HCT116 (cell line): ENCODE data around the gene CCL23. TPM values are rescaled to one million over a fixed set of nuclear protein-coding genes. Genes with fewer than 3 reads are reported as not detected.

ENCODE experiments used
- ATAC-seq: fragments of 200-7000 bp; cut with Tn5 transposase; 2 replicates; pipeline ENCODE4 v1.9.1; 2020; ENCODE audit warnings: mild to moderate bottlenecking, moderate library complexity
- BruUV-seq: library from RNA; stranded (reverse); fragments of 400-500 nt; replicated peaks from 2 replicates; lab custom pipeline; 2021; lab: Mats Ljungman, UMichigan
- CTCF ChIA-PET: fragments of 300-600 bp; sonication (Branson Sonifier 250); formaldehyde crosslinking; loops from one replicate; lab custom pipeline; 2021; ENCODE audit warnings: antibody characterized with exemption; lab: Charles Lee
- POLR2A ChIA-PET: fragments of 300-600, 350-600 bp; sonication (Branson Sonifier 250); formaldehyde crosslinking; loops from one replicate; lab custom pipeline; 2021; ENCODE audit warnings: antibody characterized with exemption; lab: Charles Lee
- RAD21 ChIA-PET, 2 experiments: fragments of 300-600 bp; sonication (Branson Sonifier 250); formaldehyde crosslinking; loops; one replicate each; lab custom pipeline; 2023; ENCODE audit warnings: low total read pairs in 2 of 2; ENCODE audit not compliant: uncharacterized antibody in 2 of 2, unreplicated experiment in 2 of 2, low non-redundant PET in 1 of 2; lab: Charles Lee
- DNase-seq: peaks from one replicate; pipeline ENCODE4 v3.0.0-alpha.2; 2010; ENCODE audit warnings: low read depth, low spot score
- H2AFZ ChIP-seq: fragments of 200-600 bp; shearing (Covaris generic), sonication (generic); 2 replicates; pipeline ENCODE4 v1.6.1; 2017; ENCODE audit warnings: low read depth, mixed run types, mixed read lengths, antibody characterized with exemption, low read length; ENCODE audit not compliant: poor library complexity, severe bottlenecking
- H3K27ac ChIP-seq: 2 replicates; pipeline ENCODE4 v1.5.1; 2012; ENCODE audit warnings: low read depth, low read length
- H3K27me3 ChIP-seq: fragments of 200-600 bp; sonication (generic); 2 replicates; pipeline ENCODE4 v1.6.1; 2016; ENCODE audit warnings: mixed run types, low read length, mixed read lengths; ENCODE audit not compliant: insufficient read depth
- H3K36me3 ChIP-seq, 2 experiments: fragments of 200-500 bp in 1 of 2; fragments of 200-600 bp in 1 of 2; sonication (Bioruptor generic) in 1 of 2; sonication (generic) in 1 of 2; 2 replicates each; pipeline versions ENCODE4 v1.5.1 to v1.6.1; 2014 to 2016; ENCODE audit warnings: low read length in 2 of 2, inconsistent platforms in 1 of 2, mixed read lengths in 1 of 2, mixed run types in 1 of 2; ENCODE audit not compliant: insufficient read depth in 2 of 2, control insufficient read depth in 1 of 2
- H3K4me1 ChIP-seq, 2 experiments: fragments of 200-600 bp in 1 of 2; sonication (generic) in 1 of 2; 2 replicates each; pipeline versions ENCODE4 v1.5.1 to v1.6.1; 2012 to 2017; ENCODE audit warnings: low read length in 2 of 2, inconsistent platforms in 1 of 2, mild to moderate bottlenecking in 1 of 2, mixed read lengths in 1 of 2, mixed run types in 1 of 2, moderate library complexity in 1 of 2; ENCODE audit not compliant: insufficient read depth in 2 of 2, control insufficient read depth in 1 of 2
- H3K4me2 ChIP-seq: fragments of 200-600 bp; sonication (generic); 2 replicates; pipeline ENCODE4 v1.6.1; 2017; ENCODE audit warnings: mixed run types, low read length, mixed read lengths
- H3K4me3 ChIP-seq, 2 experiments: fragments of 200-600 bp in 1 of 2; sonication (generic) in 1 of 2; replicated peaks in 1 of 2; 2 replicates each; pipeline ENCODE4 v1.5.1; 2011 to 2016; ENCODE audit warnings: low read length in 2 of 2, control low read depth in 1 of 2, low read depth in 1 of 2, mild to moderate bottlenecking in 1 of 2, mixed read lengths in 1 of 2, mixed run types in 1 of 2
- H3K79me2 ChIP-seq: fragments of 200-600 bp; sonication (generic); 2 replicates; pipeline ENCODE4 v1.6.1; 2017; ENCODE audit warnings: mild to moderate bottlenecking, mixed run types, low read length, moderate library complexity, mixed read lengths; ENCODE audit not compliant: insufficient read depth
- H3K9ac ChIP-seq: fragments of 200-600 bp; sonication (generic); 2 replicates; pipeline ENCODE4 v1.6.1; 2016; ENCODE audit warnings: low read length, mixed read lengths
- H3K9me2 ChIP-seq: fragments of 200-600 bp; sonication (generic), shearing (Covaris generic); 2 replicates; pipeline ENCODE4 v1.6.1; 2017; ENCODE audit warnings: mixed run types, mild to moderate bottlenecking, moderate library complexity; ENCODE audit not compliant: insufficient read depth
- H3K9me3 ChIP-seq, 2 experiments: fragments of 200-500 bp in 1 of 2; fragments of 200-600 bp in 1 of 2; sonication (Bioruptor generic) in 1 of 2; sonication (generic) in 1 of 2; 2 replicates each; pipeline ENCODE4 v1.6.1; 2014 to 2017; ENCODE audit warnings: low read length in 2 of 2, mixed read lengths in 2 of 2, inconsistent platforms in 1 of 2, low read depth in 1 of 2, mild to moderate bottlenecking in 1 of 2, mixed run types in 1 of 2, moderate library complexity in 1 of 2; ENCODE audit not compliant: control insufficient read depth in 1 of 2, insufficient read depth in 1 of 2
- H4K20me1 ChIP-seq: fragments of 200-600 bp; sonication (generic), shearing (Covaris generic); 2 replicates; pipeline ENCODE4 v1.6.1; 2017; ENCODE audit warnings: mixed run types, mild to moderate bottlenecking, moderate library complexity; ENCODE audit not compliant: insufficient read depth
- CEBPB ChIP-seq: IDR thresholded peaks from 2 replicates; pipeline ENCODE4 v1.6.1; 2012; ENCODE audit warnings: low read depth
- ELF1 ChIP-seq: IDR thresholded peaks from 2 replicates; pipeline ENCODE4 v1.6.1; 2012; ENCODE audit warnings: low read depth, borderline replicate concordance
- EZH2 ChIP-seq: fragments of 200-600 bp; sonication (generic); IDR thresholded peaks from 2 replicates; pipeline ENCODE4 v1.6.1; 2017; ENCODE audit warnings: antibody characterized with exemption, mixed run types
- FOSL1 ChIP-seq: IDR thresholded peaks from 2 replicates; pipeline ENCODE4 v1.6.1; 2012; ENCODE audit warnings: low read depth
- JUND ChIP-seq: IDR thresholded peaks from 2 replicates; pipeline ENCODE4 v1.6.1; 2012
- POLR2A ChIP-seq: IDR thresholded peaks from 2 replicates; pipeline ENCODE4 v1.7.0; 2011; ENCODE audit warnings: borderline replicate concordance; ENCODE audit not compliant: insufficient read depth, insufficient read length; ENCODE audit errors: extremely low read depth
- RAD21 ChIP-seq: IDR thresholded peaks from 2 replicates; pipeline ENCODE4 v1.6.1; 2012; ENCODE audit warnings: low read depth, mild to moderate bottlenecking
- SIN3A ChIP-seq: IDR thresholded peaks from 2 replicates; pipeline ENCODE4 v1.6.1; 2012; ENCODE audit warnings: low read depth
- SP1 ChIP-seq: IDR thresholded peaks from 2 replicates; pipeline ENCODE4 v1.6.1; 2012; ENCODE audit warnings: low read depth
- SRF ChIP-seq: IDR thresholded peaks from 2 replicates; pipeline ENCODE4 v1.6.1; 2012; ENCODE audit warnings: low read depth
- YY1 ChIP-seq: IDR thresholded peaks from 2 replicates; pipeline ENCODE4 v1.6.1; 2011; ENCODE audit warnings: low read length, low read depth, moderate library complexity, mild to moderate bottlenecking; ENCODE audit not compliant: insufficient replicate concordance; ENCODE audit errors: extremely low read depth
- ZFX ChIP-seq: fragments of 450-650 bp; IDR thresholded peaks from 2 replicates; pipeline ENCODE4 v1.6.1; 2017
- ZNF274 ChIP-seq: fragments of 200-500 bp; sonication (Bioruptor generic); IDR thresholded peaks from 2 replicates; pipeline ENCODE4 v1.6.1; 2014; ENCODE audit warnings: mild to moderate bottlenecking, low read depth, low read length, inconsistent platforms
- intact Hi-C: fragments of 100-400 bp; cut with micrococcal nuclease; formaldehyde crosslinking; loops from 2 replicates; pipeline ENCODE4 v1.10.0; 2022
- total RNA-seq: library from RNA; stranded (reverse); gene quantifications from one replicate; pipeline ENCODE4 v1.2.1, GENCODE V29; 2021; ENCODE audit not compliant: unreplicated experiment
- TF ChIP-seq, protein P1 (sequence below): IDR thresholded peaks from 2 replicates; pipeline ENCODE4 v1.6.1; 2012
- TF ChIP-seq, protein P2 (sequence below): IDR thresholded peaks from 2 replicates; pipeline ENCODE4 v1.6.1; 2011; ENCODE audit warnings: mild to moderate bottlenecking, low read length, moderate library complexity; ENCODE audit not compliant: insufficient replicate concordance; ENCODE audit errors: extremely low read depth
- TF ChIP-seq, protein P3 (sequence below): IDR thresholded peaks from 2 replicates; pipeline ENCODE4 v1.6.1; 2012
- TF ChIP-seq, protein P4 (sequence below), 3 experiments: fragments of 200-600 bp in 1 of 3; sonication (generic) in 1 of 3; IDR thresholded peaks in 2 of 3; conservative IDR thresholded peaks in 1 of 3; 2 replicates each; pipeline ENCODE4 v1.5.1; 2012 to 2017; ENCODE audit warnings: low read depth in 2 of 3, low read length in 2 of 3, antibody characterized with exemption in 1 of 3, borderline replicate concordance in 1 of 3, control low read depth in 1 of 3, mild to moderate bottlenecking in 1 of 3, mixed read lengths in 1 of 3, mixed run types in 1 of 3, moderate library complexity in 1 of 3; ENCODE audit not compliant: insufficient read depth in 1 of 3

The CCL23 gene
- total RNA-seq, 1 experiment from 2014 or later = not detected

DNA sequence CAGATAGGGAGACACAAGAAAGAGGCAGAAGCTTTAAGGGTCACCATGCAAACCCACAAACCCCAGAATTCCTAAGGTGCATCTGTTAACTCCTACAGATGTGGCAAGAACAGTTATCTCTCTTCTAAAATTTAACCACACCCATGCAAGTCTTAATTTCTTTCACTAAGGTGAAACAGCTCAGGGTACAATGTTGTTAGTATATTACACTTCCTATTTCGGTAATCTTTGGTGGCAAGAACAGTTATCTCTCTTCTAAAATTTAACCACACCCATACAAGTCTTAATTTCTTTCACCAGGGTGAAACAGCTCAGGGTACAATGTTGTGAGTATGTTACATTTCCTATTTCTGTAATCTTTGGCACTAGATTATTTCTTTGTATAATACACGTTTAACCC, 6.6 kb downstream of the CCL23 start:
- Histone ChIP-seq H3K4me2 (no peak overlapping the region), H4K20me1 (no peaks in the 10 kb centered on the region), H3K9ac (no peak overlapping the region), H3K79me2 (no peaks in the 10 kb centered on the region), H3K27me3 (0 out of 2 replicates have a peak, but pooled peaks cover 9% of the 10 kb centered on the region), H3K36me3 (no peaks in the 10 kb centered on the region), H3K4me1 (no peaks in the 10 kb centered on the region), H3K27ac (no peak overlapping the region), H3K9me3 (no peaks in the 10 kb centered on the region), H2AFZ (no peak overlapping the region), H3K9me2 (no peaks in the 10 kb centered on the region), H3K4me3 (no peak overlapping the region)
- no TSS peak for BruUV-seq
- no peak for ATAC-seq
- TF ChIP-seq RAD21 = no peak
- TF ChIP-seq FOSL1 = no peak
- no peak for TF ChIP-seq ZFX
- no peak for TF ChIP-seq CEBPB
- TF ChIP-seq, protein P1, sequence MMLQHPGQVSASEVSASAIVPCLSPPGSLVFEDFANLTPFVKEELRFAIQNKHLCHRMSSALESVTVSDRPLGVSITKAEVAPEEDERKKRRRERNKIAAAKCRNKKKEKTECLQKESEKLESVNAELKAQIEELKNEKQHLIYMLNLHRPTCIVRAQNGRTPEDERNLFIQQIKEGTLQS = no peak
- no peak for TF ChIP-seq POLR2A
- TF ChIP-seq EZH2 = no peak
- TF ChIP-seq SP1 = no peak
- TF ChIP-seq, protein P2, sequence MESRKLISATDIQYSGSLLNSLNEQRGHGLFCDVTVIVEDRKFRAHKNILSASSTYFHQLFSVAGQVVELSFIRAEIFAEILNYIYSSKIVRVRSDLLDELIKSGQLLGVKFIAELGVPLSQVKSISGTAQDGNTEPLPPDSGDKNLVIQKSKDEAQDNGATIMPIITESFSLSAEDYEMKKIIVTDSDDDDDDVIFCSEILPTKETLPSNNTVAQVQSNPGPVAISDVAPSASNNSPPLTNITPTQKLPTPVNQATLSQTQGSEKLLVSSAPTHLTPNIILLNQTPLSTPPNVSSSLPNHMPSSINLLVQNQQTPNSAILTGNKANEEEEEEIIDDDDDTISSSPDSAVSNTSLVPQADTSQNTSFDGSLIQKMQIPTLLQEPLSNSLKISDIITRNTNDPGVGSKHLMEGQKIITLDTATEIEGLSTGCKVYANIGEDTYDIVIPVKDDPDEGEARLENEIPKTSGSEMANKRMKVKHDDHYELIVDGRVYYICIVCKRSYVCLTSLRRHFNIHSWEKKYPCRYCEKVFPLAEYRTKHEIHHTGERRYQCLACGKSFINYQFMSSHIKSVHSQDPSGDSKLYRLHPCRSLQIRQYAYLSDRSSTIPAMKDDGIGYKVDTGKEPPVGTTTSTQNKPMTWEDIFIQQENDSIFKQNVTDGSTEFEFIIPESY = no peak
- TF ChIP-seq JUND = no peak
- TF ChIP-seq ZNF274 = no peak
- TF ChIP-seq, protein P3, sequence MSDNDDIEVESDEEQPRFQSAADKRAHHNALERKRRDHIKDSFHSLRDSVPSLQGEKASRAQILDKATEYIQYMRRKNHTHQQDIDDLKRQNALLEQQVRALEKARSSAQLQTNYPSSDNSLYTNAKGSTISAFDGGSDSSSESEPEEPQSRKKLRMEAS = no peak
- TF ChIP-seq SIN3A = no peak
- TF ChIP-seq YY1 = no peak
- TF ChIP-seq SRF = no peak
- TF ChIP-seq, protein P4, sequence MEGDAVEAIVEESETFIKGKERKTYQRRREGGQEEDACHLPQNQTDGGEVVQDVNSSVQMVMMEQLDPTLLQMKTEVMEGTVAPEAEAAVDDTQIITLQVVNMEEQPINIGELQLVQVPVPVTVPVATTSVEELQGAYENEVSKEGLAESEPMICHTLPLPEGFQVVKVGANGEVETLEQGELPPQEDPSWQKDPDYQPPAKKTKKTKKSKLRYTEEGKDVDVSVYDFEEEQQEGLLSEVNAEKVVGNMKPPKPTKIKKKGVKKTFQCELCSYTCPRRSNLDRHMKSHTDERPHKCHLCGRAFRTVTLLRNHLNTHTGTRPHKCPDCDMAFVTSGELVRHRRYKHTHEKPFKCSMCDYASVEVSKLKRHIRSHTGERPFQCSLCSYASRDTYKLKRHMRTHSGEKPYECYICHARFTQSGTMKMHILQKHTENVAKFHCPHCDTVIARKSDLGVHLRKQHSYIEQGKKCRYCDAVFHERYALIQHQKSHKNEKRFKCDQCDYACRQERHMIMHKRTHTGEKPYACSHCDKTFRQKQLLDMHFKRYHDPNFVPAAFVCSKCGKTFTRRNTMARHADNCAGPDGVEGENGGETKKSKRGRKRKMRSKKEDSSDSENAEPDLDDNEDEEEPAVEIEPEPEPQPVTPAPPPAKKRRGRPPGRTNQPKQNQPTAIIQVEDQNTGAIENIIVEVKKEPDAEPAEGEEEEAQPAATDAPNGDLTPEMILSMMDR (IDR thresholded peaks at IDR 0.05 in 2 of 3, conservative IDR thresholded peaks at IDR 0.05 in 1 of 3; ENCODE audit: borderline replicate concordance in 1 of 3, insufficient read depth in 1 of 3, low read depth in 2 of 3, low read length in 2 of 3) = no peak
- TF ChIP-seq ELF1 = no peak
- intact Hi-C loops = no loop called here
- CTCF ChIA-PET = no interaction called here
- no peak for DNase-seq
- RAD21 ChIA-PET = no interaction called here
- POLR2A ChIA-PET = no interaction called here
